Right kidney (tissue), 9 donors: ENCODE data around the gene RNF6.
"Not testable (repeated sequence)": the region's sequence is repeated elsewhere in the genome, so short reads cannot be mapped to it uniquely, and the experiment has no call there.

Source experiments
- DNase-seq: peaks from one replicate; pipeline ENCODE4 v3.0.0-alpha.2; 2016
- long read RNA-seq, 8 donors: transcript quantifications; one replicate each; lab custom pipeline, GENCODE V29; 2026

The RNF6 gene
- long read RNA-seq, donor 1, partial matches to known transcripts: 0 of 3 reads
- long read RNA-seq, donor 1, other reads (novel, unspliced or antisense): 0 of 3 reads
- long read RNA-seq, donor 2, partial matches to known transcripts: 0 of 3 reads
- long read RNA-seq, donor 2, other reads (novel, unspliced or antisense): 0 of 3 reads
- long read RNA-seq, donor 3, partial matches to known transcripts: 0 of 5 reads
- long read RNA-seq, donor 3, other reads (novel, unspliced or antisense): 0 of 5 reads
- long read RNA-seq, donor 4, transcript RNF6-201 (5 exons, 3,282 nt): major isoform, 6 of 7 reads
- long read RNA-seq, donor 4, partial matches to known transcripts: 0 of 7 reads
- long read RNA-seq, donor 4, other reads (novel, unspliced or antisense): 0 of 7 reads
- long read RNA-seq, donor 5, transcript RNF6-201 (5 exons, 3,282 nt): major isoform, 5 of 5 reads
- long read RNA-seq, donor 5, partial matches to known transcripts: 0 of 5 reads
- long read RNA-seq, donor 5, other reads (novel, unspliced or antisense): 0 of 5 reads
- long read RNA-seq, donor 6, partial matches to known transcripts: 0 of 4 reads
- long read RNA-seq, donor 6, other reads (novel, unspliced or antisense): 0 of 4 reads
- long read RNA-seq, donor 7, transcript RNF6-201 (5 exons, 3,282 nt): major isoform, 8 of 12 reads
- long read RNA-seq, donor 7, partial matches to known transcripts: 0 of 12 reads
- long read RNA-seq, donor 7, other reads (novel, unspliced or antisense): 0 of 12 reads
- long read RNA-seq, donor 8, transcript RNF6-201 (5 exons, 3,282 nt): major isoform, 5 of 8 reads
- long read RNA-seq, donor 8, partial matches to known transcripts: 0 of 8 reads
- long read RNA-seq, donor 8, other reads (novel, unspliced or antisense): 0 of 8 reads

GRCh38 chr13:26221721-26222519 lies at the start of gene RNF6:
Gene RNF6, minus strand, starts transcription at chr13:26222314. Its CDS starts 2,665 bp downstream, at chr13:26219649.
- peak; percentile 97 for DNase-seq

DNA sequence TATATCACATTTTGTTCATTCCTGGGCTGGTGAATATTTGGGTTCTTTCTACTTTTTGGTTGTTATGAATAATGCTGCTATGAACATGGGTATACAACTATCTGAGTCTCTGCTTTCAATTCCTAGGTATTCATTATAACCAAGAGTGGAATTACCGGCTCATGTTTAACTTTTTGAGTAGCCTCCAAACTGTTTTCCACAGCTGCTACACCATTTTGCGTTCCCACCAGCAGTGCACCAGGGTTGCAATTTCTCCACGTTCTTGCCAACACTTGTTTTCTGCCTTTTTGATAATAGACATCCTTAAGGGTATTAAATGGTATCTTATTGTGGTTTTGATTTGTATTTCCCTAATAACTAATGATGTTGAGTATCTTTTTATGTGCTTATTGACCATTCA lies 48.6 kb upstream of the RNF6 start:
- no peak for DNase-seq

- DNase-seq: no peak
Observed at GRCh38 chr13:26266311-26266710, 44.2 kb upstream of the RNF6 start.

- no peak for DNase-seq
Observed at GRCh38 chr13:26262156-26262555, 40.0 kb upstream of the RNF6 start.

- DNase-seq: no peak
Observed at GRCh38 chr13:26259634-26260033, 37.5 kb upstream of the RNF6 start.

GRCh38 chr13:26257049-26257448 lies 34.9 kb upstream of the RNF6 start:
- DNase-seq: no peak

GRCh38 chr13:26255691-26256277 lies 33.7 kb upstream of the RNF6 start:
- no peak for DNase-seq

GRCh38 chr13:26255115-26255514 lies 33.0 kb upstream of the RNF6 start:
- DNase-seq: no peak

DNA sequence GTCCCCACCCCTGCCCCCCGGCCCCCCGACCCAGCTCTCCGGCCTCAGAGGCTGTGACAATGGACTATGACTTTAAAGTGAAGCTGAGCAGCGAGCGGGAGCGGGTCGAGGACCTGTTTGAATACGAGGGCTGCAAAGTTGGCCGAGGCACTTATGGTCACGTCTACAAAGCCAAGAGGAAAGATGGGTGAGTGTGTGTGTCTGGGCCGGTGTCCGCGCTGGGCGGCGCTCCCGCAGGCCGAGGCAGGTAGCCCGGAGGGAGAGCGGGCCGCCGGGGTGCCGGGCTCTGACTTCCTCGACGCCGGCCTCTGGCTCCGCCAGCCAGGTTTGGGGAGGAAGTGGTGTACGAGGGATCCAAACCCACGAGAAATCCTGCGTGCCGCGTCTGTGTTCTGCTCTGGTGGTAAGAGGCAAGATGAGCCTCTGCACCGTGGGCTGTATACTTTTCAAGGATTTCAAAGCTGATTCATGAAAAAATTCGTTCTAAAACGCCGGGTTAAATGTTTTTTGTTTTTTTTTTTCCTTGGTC lies 32.5 kb upstream of the RNF6 start:
- DNase-seq: peak; percentile 81

GRCh38 chr13:26253787-26254582 lies 31.9 kb upstream of the RNF6 start, which contains the start of gene CDK8:
Gene CDK8, plus strand, starts transcription at chr13:26254129. Its CDS starts 513 bp downstream, at chr13:26254642.
- peak; percentile 100 for DNase-seq

GRCh38 chr13:26253262-26253786 lies 31.2 kb upstream of the RNF6 start:
- DNase-seq: no peak

DNA sequence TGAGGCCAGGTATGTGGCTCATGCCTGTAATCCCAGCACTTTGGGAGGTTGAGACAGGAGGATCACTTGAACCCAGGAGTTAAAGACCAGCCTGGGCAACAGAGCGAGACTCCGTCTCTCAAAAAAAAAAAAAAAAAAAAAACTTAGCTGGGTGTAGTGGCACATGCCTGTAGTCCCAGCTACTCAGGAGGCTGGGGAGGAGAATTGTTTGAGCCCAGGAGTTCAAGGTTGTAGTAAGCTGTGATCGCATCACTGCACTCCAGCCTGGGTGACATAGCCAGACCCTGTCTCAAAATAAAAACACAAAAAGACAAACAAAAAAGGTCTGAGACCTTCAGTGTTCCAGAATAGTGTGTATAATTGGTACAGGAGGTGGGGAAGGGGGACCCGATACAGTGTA lies 29.9 kb upstream of the RNF6 start:
- not testable (repeated sequence) for DNase-seq

DNA sequence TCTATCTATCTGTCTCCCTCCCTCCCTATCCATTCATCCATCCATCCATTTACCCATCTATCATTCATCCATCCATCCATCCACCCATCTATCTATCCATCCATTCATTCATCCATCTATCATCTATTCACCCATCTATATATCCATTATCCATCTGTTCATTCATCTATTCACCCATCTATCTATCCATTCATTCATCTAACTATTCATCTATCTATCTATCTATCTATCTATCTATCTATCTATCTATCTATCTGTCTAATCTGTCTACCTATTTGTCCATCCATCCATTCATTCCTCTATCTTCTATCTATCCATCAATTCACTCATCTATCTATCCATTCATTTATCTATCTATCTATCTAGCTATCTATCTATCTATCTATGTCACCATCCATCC lies 27.4 kb upstream of the RNF6 start:
- DNase-seq: no peak

DNA sequence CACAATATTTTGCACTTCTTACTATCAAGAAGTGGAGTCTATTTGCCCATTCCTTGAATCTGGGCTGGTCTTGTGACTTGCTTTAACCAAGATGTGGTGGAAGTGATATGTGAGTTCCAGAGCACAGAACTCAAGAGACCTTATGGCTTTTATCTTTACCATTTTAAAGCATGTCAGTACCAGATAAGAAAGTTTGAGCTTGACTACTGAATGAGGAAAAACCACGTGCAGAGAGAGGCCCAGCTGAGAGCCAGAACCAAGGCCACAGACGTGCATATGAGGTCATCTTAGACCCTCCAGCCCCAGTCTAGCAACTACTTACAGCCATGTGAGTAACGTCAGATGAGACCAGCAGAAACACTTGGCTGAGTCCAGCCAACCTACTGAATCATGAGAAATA lies 25.5 kb upstream of the RNF6 start:
- no peak for DNase-seq

GRCh38 chr13:26247011-26247410 lies 24.9 kb upstream of the RNF6 start:
- no peak for DNase-seq

- DNase-seq: no peak
Observed at GRCh38 chr13:26246154-26246553, 24.0 kb upstream of the RNF6 start.

DNA sequence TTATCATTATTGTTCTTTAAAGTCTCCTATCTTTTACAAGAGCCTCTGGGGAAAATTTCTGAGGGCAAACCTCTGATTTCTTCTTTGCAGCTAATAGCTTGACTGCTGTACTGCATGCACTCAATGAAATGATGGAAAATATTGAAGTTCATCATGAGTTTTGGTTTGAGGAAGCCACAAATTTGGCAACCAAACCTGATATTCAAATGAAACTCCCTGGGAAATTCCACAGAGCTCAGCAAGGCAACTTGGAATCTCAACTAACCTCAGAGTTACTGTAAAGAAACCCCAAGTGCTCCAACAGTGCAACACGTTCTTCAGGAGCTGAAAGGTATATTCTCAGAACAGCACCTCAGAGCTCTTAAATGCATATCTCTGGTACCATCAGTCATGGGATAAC lies 14.2 kb upstream of the RNF6 start:
- no peak for DNase-seq

DNA sequence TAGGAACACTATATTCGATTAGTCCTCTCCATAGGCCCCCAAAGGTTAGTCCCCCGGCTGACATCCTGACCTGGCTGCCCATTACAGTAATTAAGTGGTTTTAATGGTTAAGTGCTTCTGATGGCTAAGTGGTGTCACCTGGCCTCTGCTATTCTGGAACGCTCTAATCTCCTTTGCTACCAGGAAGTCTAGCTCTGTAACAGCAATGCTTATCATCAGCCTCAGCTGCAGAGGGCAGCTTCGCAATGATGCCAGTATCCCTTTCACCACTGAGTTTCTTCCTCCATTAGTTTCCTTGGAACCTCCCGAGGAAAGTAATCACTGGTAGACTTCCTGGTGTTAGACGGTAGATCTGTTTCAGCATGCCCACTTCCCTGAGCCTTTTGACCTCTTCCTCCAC lies 8.6 kb upstream of the RNF6 start:
- DNase-seq: no peak

DNA sequence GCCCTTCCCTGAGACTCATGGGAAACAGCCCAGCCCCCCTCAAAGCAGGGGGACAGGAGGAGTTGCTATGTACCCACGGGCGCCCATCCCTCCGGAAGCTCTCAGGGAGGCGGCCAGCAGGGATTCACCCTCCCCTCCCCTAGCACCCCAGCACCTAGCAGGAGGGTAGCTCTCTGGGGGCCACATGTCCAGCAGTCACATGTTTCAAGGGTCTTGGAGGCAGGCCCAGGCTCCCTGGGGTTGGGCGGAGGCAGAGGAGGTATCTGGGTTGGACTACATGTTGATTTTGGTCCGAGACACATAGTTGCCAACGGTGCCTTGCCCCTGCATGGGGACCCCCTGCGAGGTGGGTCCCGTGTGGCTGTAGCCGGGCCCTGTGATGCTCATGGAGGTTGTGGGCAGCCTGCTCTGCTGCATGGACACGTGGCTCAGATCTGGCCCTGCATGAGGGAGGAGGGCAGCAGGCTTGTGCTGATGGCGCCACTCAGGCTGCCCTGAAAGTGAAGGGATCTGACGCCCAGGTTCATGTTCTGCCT lies 7.0 kb upstream of the RNF6 start:
- no peak for DNase-seq

DNA sequence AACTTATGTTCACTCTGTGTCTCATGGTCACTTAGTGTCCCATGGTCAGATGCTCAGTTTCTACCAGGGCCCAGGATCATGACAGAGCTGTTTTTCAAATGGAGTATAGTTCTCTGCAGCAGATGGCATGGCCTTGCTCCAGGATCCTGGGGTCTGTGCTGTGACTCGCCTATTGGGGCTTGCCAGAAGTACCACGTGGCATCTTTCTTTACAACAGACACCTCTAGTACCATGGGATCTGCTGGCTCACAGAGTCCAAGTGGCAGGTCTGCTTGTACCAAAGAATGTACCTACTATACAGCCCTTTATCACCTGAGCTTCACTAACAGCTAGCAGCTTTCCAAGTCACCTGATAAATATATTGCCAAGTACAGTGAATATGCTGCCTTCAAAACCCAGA lies 6.0 kb upstream of the RNF6 start:
- DNase-seq: no peak
